A549 (cell line): Measurements from ENCODE around the gene WDR35. TPM values are rescaled to one million over a fixed set of nuclear protein-coding genes. Genes with fewer than 3 reads are reported as not detected.

Experiments
- ATAC-seq, 2 experiments: fragments of 200-7000 bp in 1 of 2; fragments of >200 bp in 1 of 2; cut with Nextera tagmentation in 1 of 2; cut with Tn5 transposase in 1 of 2; 3 replicates each; pipeline versions ENCODE4 v1.8.0 to v1.9.1; 2018 to 2020; ENCODE audit warnings: mild to moderate bottlenecking in 1 of 2, moderate library complexity in 1 of 2
- CTCF ChIA-PET: fragments of 300-600 bp; sonication (Branson Sonifier 250); formaldehyde crosslinking; extraction: SDS; loops from one replicate; lab custom pipeline; 2021; ENCODE audit warnings: antibody characterized with exemption, inconsistent platforms; lab: Yijun Ruan, JAX
- POLR2A ChIA-PET: fragments of 350-600 bp; formaldehyde crosslinking; extraction: SDS; loops from one replicate; lab custom pipeline; 2021; ENCODE audit warnings: antibody characterized with exemption, inconsistent platforms; lab: Yijun Ruan, JAX
- DNase-seq, 2 experiments: peaks; one replicate each; pipeline versions ENCODE4 v3.0.0 to v3.0.0-alpha.2; 2011 to 2016; ENCODE audit warnings: low read depth in 1 of 2, low spot score in 1 of 2
- FAIRE-seq: peaks from 2 replicates; lab custom pipeline; 2011; peaks lifted over from hg19 to GRCh38; lab: Jason Lieb, UNC
- H3K27ac ChIP-seq, 2 experiments: fragments of >200 bp; sonication (Bioruptor Twin); formaldehyde crosslinking; 3 replicates each; pipeline ENCODE4 v1.5.1; 2016 to 2017
- H3K4me1 ChIP-seq: fragments of >200 bp; sonication (Bioruptor Twin); formaldehyde crosslinking; 3 replicates; pipeline ENCODE4 v1.6.1; 2016
- H3K4me2 ChIP-seq: fragments of >200 bp; sonication (Bioruptor Twin); formaldehyde crosslinking; 3 replicates; pipeline ENCODE4 v1.6.1; 2016
- H3K4me3 ChIP-seq: fragments of >200 bp; sonication (Bioruptor Twin); formaldehyde crosslinking; 3 replicates; pipeline ENCODE4 v1.5.1; 2016
- H3K9me3 ChIP-seq: fragments of >200 bp; sonication (Bioruptor Twin); formaldehyde crosslinking; 3 replicates; pipeline ENCODE4 v1.6.1; 2016
- CHD2 ChIP-seq: fragments of 150-350 bp; IDR thresholded peaks from 2 replicates; pipeline ENCODE4 v1.6.1; 2014; ENCODE audit warnings: low read length; ENCODE audit not compliant: partially characterized antibody
- CHD4 ChIP-seq: fragments of 200-600 bp; sonication (generic); IDR thresholded peaks from 2 replicates; pipeline ENCODE4 v1.6.1; 2016; ENCODE audit warnings: antibody characterized with exemption, mild to moderate bottlenecking, borderline replicate concordance
- EHF ChIP-seq: fragments of 250-450 bp; sonication (Bioruptor Pico); IDR thresholded peaks from 2 replicates; pipeline ENCODE4 v1.5.0; 2020; ENCODE audit warnings: mild to moderate bottlenecking
- EHMT2 ChIP-seq: fragments of 200-600 bp; sonication (generic); IDR thresholded peaks from 2 replicates; pipeline ENCODE4 v1.6.1; 2016; ENCODE audit warnings: antibody characterized with exemption, low read depth, mild to moderate bottlenecking, moderate library complexity
- EP300 ChIP-seq, 2 experiments: fragments of >200 bp; sonication (Bioruptor Twin); formaldehyde crosslinking; IDR thresholded peaks; 2 replicates in 1 of 2; 3 replicates in 1 of 2; pipeline ENCODE4 v1.6.1; 2016 to 2017
- FOSL2 ChIP-seq, 2 experiments: fragments of 450-650 bp in 1 of 2; fragments of >200 bp in 1 of 2; sonication (Bioruptor Twin) in 1 of 2; formaldehyde crosslinking; IDR thresholded peaks; 2 replicates each; pipeline versions ENCODE4 v1.5.0 to v1.6.1; 2016 to 2020; ENCODE audit warnings: mild to moderate bottlenecking in 1 of 2, moderate library complexity in 1 of 2
- FOXS1 ChIP-seq: fragments of 250-450 bp; sonication (Bioruptor Pico); IDR thresholded peaks from 2 replicates; pipeline ENCODE4 v1.5.0; 2020; ENCODE audit warnings: mild to moderate bottlenecking, moderate library complexity
- HMGXB4 ChIP-seq: fragments of 250-450 bp; sonication (Bioruptor Pico); IDR thresholded peaks from 2 replicates; pipeline ENCODE4 v1.5.0; 2021; ENCODE audit warnings: mild to moderate bottlenecking, moderate library complexity, borderline replicate concordance
- MAFK ChIP-seq: fragments of 450-650 bp; IDR thresholded peaks from 2 replicates; pipeline ENCODE4 v1.6.1; 2014; ENCODE audit not compliant: partially characterized antibody
- NFE2L2 ChIP-seq: fragments of 150-350 bp; conservative IDR thresholded peaks from 2 replicates; pipeline ENCODE4 v1.6.1; 2014; ENCODE audit warnings: low read length
- NPAS2 ChIP-seq: fragments of 250-450 bp; sonication (Bioruptor Pico); IDR thresholded peaks from 2 replicates; pipeline ENCODE4 v1.8.0; 2022; ENCODE audit warnings: mild to moderate bottlenecking, moderate library complexity, borderline replicate concordance
- PHF8 ChIP-seq: fragments of 200-600 bp; sonication (generic); IDR thresholded peaks from 2 replicates; pipeline ENCODE4 v1.6.1; 2016; ENCODE audit warnings: low read depth, mild to moderate bottlenecking, antibody characterized with exemption, moderate library complexity, borderline replicate concordance
- RARB ChIP-seq: fragments of 250-450 bp; sonication (Bioruptor Pico); IDR thresholded peaks from 2 replicates; pipeline ENCODE4 v1.8.0; 2021; ENCODE audit warnings: mild to moderate bottlenecking, moderate library complexity
- RCOR1 ChIP-seq: fragments of 150-350 bp; IDR thresholded peaks from 2 replicates; pipeline ENCODE4 v1.6.1; 2014; ENCODE audit warnings: antibody characterized with exemption, low read length, low read depth
- RNF2 ChIP-seq: fragments of 200-600 bp; sonication (generic); IDR thresholded peaks from 2 replicates; pipeline ENCODE4 v1.6.1; 2016; ENCODE audit warnings: low read depth, mild to moderate bottlenecking, antibody characterized with exemption, moderate library complexity, borderline replicate concordance
- TP53 ChIP-seq: fragments of 250-450 bp; sonication (Bioruptor Pico); IDR thresholded peaks from 2 replicates; pipeline ENCODE4 v1.5.0; 2021; ENCODE audit warnings: mild to moderate bottlenecking, moderate library complexity
- ZNF302 ChIP-seq: fragments of 250-450 bp; sonication (Bioruptor Pico); IDR thresholded peaks from 2 replicates; pipeline ENCODE4 v1.9.0; 2021; ENCODE audit warnings: inconsistent platforms, mild to moderate bottlenecking, moderate library complexity
- WGBS: methylation state at CpG from one replicate; pipeline ENCODE4 v1.1.6; 2017; ENCODE audit errors: missing lambda C conversion rate; 5-methylcytosine and 5-hydroxymethylcytosine counted together
- polyA plus RNA-seq, 4 experiments: library from polyadenylated mRNA; depleted of rRNA in 3 of 4; stranded (reverse); fragments of >200 nt; fragmentation: RNase III in 1 of 4; extraction: RNeasy Plus Mini Kit Qiagen cat#74134 plus additional on column Dnase treatment in 1 of 4; gene quantifications; 2 replicates in 3 of 4; 3 replicates in 1 of 4; pipeline ENCODE4 v1.2.3, GENCODE V29; 2011 to 2017
- TF ChIP-seq, protein P1 (sequence below): fragments of 250-450 bp; sonication (Bioruptor Pico); IDR thresholded peaks from 2 replicates; pipeline ENCODE4 v1.5.0; 2020; ENCODE audit warnings: low read depth, mild to moderate bottlenecking, moderate library complexity

Gene WDR35
- polyA plus RNA-seq, 2 of the 4 experiments (the other 2 are of a cell fraction), result 12.1 to 28.5 TPM

DNA sequence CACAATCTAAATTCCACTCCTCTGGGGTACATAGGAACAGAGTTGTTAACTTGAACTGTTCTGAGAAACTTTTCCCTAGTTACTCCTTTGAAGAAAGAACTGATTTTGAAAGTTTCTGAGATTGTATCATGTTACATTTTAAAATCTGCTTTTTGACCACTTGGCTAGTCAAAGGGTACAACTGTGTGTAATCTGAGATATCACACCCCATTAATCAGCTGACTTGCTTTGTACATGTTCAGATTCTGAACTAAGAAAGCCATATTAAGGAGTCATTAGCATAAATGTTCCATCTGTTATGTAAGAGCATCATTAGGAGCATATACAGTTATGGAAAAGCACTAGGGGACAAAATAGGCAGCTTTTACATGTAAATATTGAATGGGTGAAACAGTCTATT is 3.8 kb upstream of the WDR35 start (continued):
- TF ChIP-seq HMGXB4 (no peak), EP300 (IDR thresholded peaks at IDR 0.05) (no peak), EHMT2 (no peak), RARB (CRISPR knock-in tag) (no peak), CHD4 (no peak), PHF8 (no peak), NPAS2 (CRISPR knock-in tag) (no peak)
- TF ChIP-seq, protein P1, sequence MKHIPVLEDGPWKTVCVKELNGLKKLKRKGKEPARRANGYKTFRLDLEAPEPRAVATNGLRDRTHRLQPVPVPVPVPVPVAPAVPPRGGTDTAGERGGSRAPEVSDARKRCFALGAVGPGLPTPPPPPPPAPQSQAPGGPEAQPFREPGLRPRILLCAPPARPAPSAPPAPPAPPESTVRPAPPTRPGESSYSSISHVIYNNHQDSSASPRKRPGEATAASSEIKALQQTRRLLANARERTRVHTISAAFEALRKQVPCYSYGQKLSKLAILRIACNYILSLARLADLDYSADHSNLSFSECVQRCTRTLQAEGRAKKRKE (CRISPR knock-in tag), result no peak
- TF ChIP-seq, all 56 proteins: peak for 0

- no peak overlapping the region for H3K4me3 ChIP-seq
- DNase-seq, result no peak
- ATAC-seq, result no peak
- no peak overlapping the region for H3K27ac ChIP-seq
- no peak for FAIRE-seq
- ChIA-PET CTCF (interaction anchor here (0.9 kb wide), 1 partner anchor 24 kb away, joined by 5 read pairs; no protein-coding TSS in a partner anchor), POLR2A (no interaction called here)
- no peaks in the 10 kb centered on the region for H3K9me3 ChIP-seq
- 14% methylated on average over 1 of the region's 1 CpG for WGBS
- H3K4me2 ChIP-seq, result no peak overlapping the region
- TF ChIP-seq MAFK, result peak; percentile 99
- TF ChIP-seq RCOR1, result no peak
- no peak for TF ChIP-seq TP53 (CRISPR knock-in tag)
- no peak for TF ChIP-seq RARB (CRISPR knock-in tag)
- no peak for TF ChIP-seq EP300 (IDR thresholded peaks at IDR 0.05)
- no peak for TF ChIP-seq NFE2L2
- no peak for TF ChIP-seq RNF2
- TF ChIP-seq FOSL2 (IDR thresholded peaks at IDR 0.05), result no peak
- TF ChIP-seq FOSL2 (CRISPR knock-in tag; IDR thresholded peaks at IDR 0.05), result peak; percentile 66
- TF ChIP-seq CHD2, result no peak
- no peak for TF ChIP-seq ZNF302 (CRISPR knock-in tag)
- no peak for TF ChIP-seq FOXS1 (CRISPR knock-in tag)
- no peak for TF ChIP-seq EHF (CRISPR knock-in tag)
- TF ChIP-seq, all 56 proteins: peak for 2
- H3K4me1 ChIP-seq, result peaks cover 17% of the 10 kb centered on the region
These were observed 2.0 kb upstream of the WDR35 start for GRCh38 chr2:19991895-19992294.

GRCh38 chr2:19990416-19990728 is 467 bp upstream of the WDR35 start:
- Histone ChIP-seq H3K4me3 (peak overlapping the region; percentile 68), H3K27ac (peak overlapping the region; percentile 73 to 89), H3K4me2 (peak overlapping the region; percentile 91), H3K9me3 (no peaks in the 10 kb centered on the region), H3K4me1 (peaks cover 17% of the 10 kb centered on the region)
- FAIRE-seq (no peak), DNase-seq (no peak), ATAC-seq (no peak; a peak in 1 of 6 replicates)
- WGBS, result 15% methylated on average over 10 of the region's 10 CpGs
- TF ChIP-seq HMGXB4 (no peak), PHF8 (peak; percentile 41; the same call in 1 of the 2 replicates), RNF2 (peak; percentile 59; the same call in 1 of the 2 replicates)
- CTCF ChIA-PET, result interaction anchor here (1.1 to 1.5 kb wide), 3 partner anchors 34 to 108 kb away, joined by 3 to 4 read pairs (median 3); no protein-coding TSS in a partner anchor
- POLR2A ChIA-PET, result interaction anchor here (0.7 to 1.5 kb wide), 6 partner anchors 9 to 452 kb away, joined by 3 to 16 read pairs (median 4); partner anchors contain the start of gene LAPTM4A
